KMS-11 (cell line): Measurements from ENCODE around the gene UTP3.

ENCODE experiments used
- H2AFZ ChIP-seq: fragments of 200-600 bp; sonication (generic); 2 replicates; pipeline ENCODE4 v1.6.1; 2016; ENCODE audit warnings: antibody characterized with exemption, mixed run types, low read depth
- H3K27ac ChIP-seq: fragments of 200-600 bp; sonication (generic); 2 replicates; pipeline ENCODE4 v1.6.1; 2016; ENCODE audit warnings: mild to moderate bottlenecking, mixed run types
- H3K27me3 ChIP-seq: fragments of 200-600 bp; sonication (generic); 2 replicates; pipeline ENCODE4 v1.6.1; 2017; ENCODE audit warnings: mild to moderate bottlenecking, low read depth, mixed run types, moderate library complexity; ENCODE audit not compliant: insufficient read depth
- H3K36me3 ChIP-seq: fragments of 200-600 bp; sonication (generic); 2 replicates; pipeline ENCODE4 v1.6.1; 2017; ENCODE audit warnings: mild to moderate bottlenecking, mixed run types; ENCODE audit not compliant: insufficient read depth
- H3K4me1 ChIP-seq: fragments of 200-600 bp; sonication (generic); 2 replicates; pipeline ENCODE4 v1.6.1; 2016; ENCODE audit warnings: mild to moderate bottlenecking, low read depth, mixed run types; ENCODE audit not compliant: poor library complexity, severe bottlenecking
- H3K4me2 ChIP-seq: fragments of 200-600 bp; sonication (generic); 2 replicates; pipeline ENCODE4 v1.7.0; 2016; ENCODE audit warnings: mild to moderate bottlenecking, mixed run types
- H3K4me3 ChIP-seq: fragments of 200-600 bp; sonication (generic); IDR thresholded peaks from 2 replicates; pipeline ENCODE4 v1.6.1; 2017; ENCODE audit warnings: low read depth, low read length, mixed read lengths; ENCODE audit not compliant: insufficient read depth
- H3K79me2 ChIP-seq: fragments of 200-600 bp; sonication (generic); 2 replicates; pipeline ENCODE4 v1.6.1; 2016; ENCODE audit warnings: low read depth, mixed run types; ENCODE audit not compliant: insufficient read depth
- H3K9ac ChIP-seq: fragments of 200-600 bp; sonication (generic); 2 replicates; pipeline ENCODE4 v1.6.1; 2016; ENCODE audit warnings: mild to moderate bottlenecking, mixed run types
- H4K20me1 ChIP-seq: fragments of 200-600 bp; sonication (generic); 2 replicates; pipeline ENCODE4 v1.6.1; 2016; ENCODE audit warnings: mild to moderate bottlenecking, mixed run types; ENCODE audit not compliant: insufficient read depth
- CTCF ChIP-seq: fragments of 200-600 bp; sonication (generic); conservative IDR thresholded peaks from 2 replicates; pipeline ENCODE4 v1.6.1; 2017; ENCODE audit warnings: low read depth, mild to moderate bottlenecking, antibody characterized with exemption, low read length, moderate library complexity, mixed read lengths

UTP3 gene

DNA sequence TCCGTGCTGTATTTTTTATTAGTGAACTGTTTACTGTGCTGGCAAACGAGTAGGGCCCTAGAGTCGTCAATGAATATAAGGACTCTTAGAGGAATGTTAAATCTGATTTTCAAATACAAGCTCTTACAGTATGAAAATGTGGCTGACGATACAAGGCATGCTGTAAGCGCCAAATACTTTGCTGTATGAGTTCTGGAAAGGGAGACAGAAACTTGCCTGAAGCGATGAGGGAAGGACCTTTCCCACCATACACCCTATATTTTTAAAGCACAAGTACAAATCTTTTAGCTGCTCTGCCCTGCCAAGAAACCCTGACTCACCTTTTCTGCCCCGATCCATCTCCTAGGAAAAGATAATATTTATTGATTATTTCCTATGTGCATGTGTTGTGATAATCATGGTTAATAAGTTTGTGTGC lies 17.7 kb downstream of the UTP3 start:
- Histone ChIP-seq H3K36me3 (no peaks in the 10 kb centered on the region), H3K27ac (peak overlapping the region; percentile 62), H3K4me3 (peak overlapping the region; percentile 99), H3K79me2 (peaks cover 52% of the 10 kb centered on the region), H4K20me1 (no peaks in the 10 kb centered on the region), H3K4me1 (peaks cover 32% of the 10 kb centered on the region), H3K9ac (peak overlapping the region; percentile 71), H2AFZ (peak overlapping the region; percentile 51), H3K27me3 (no peaks in the 10 kb centered on the region), H3K4me2 (peak overlapping the region; percentile 98)
- TF ChIP-seq CTCF: no peak

DNA sequence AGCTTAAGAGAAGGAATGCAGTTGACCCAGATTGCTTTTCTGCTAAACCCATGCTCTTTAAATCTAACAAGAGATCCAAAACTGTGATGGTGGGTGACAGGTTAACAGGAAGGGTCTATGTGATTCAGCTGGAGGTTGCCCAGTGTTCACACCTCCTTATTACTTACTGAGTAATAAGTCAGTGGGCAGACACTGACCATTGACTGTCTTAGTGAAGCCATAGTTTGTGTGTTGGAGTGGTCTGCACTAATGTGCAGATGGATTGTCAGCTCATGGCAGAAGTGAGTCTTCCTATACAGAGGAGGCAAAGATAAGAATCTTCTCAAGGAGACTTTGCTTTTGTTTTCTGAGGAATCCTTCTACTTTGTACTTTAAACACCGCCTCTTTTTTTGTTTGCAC lies 18.2 kb downstream of the UTP3 start:
- Histone ChIP-seq H3K4me1 (peaks cover 32% of the 10 kb centered on the region), H3K27me3 (no peaks in the 10 kb centered on the region), H3K9ac (peak overlapping the region; percentile 71; the same call in 1 of the 2 replicates), H3K79me2 (peaks cover 57% of the 10 kb centered on the region), H3K4me2 (peak overlapping the region; percentile 98), H4K20me1 (no peaks in the 10 kb centered on the region), H3K4me3 (peak overlapping the region; percentile 88), H3K27ac (peak overlapping the region; percentile 62; the same call in 1 of the 2 replicates), H3K36me3 (no peaks in the 10 kb centered on the region), H2AFZ (peak overlapping the region; percentile 51; the same call in 1 of the 2 replicates)
- no peak for TF ChIP-seq CTCF

DNA sequence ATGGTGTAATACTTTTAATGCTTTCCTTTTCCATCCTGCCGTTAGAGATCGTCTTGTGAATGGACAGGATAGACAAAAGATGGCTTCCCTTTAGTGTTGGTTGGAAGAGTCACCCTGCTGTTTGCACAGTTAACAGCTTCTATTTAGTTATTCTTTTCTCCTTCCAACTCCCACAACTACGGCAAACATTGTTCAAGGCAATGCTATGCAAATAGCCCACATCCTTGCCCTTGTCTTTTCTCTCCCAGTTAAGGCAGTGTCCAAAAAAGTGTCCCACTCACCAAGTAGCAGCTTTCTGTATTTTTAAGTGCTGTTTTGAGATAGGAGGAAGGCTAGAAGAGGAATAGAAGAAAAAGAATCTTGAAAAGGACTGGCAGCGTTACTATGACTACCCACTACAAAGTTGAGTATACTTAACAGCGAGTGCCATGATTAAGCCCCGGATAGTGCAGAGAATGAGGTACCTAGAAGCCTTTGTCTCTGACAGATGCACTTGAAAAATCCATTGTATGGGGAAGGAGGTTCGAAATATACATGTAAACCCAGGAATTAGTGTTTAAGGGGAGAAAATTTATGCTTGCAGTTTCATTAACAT lies 21.4 kb downstream of the UTP3 start:
- Histone ChIP-seq H3K4me1 (peaks cover 47% of the 10 kb centered on the region), H3K9ac (no peak overlapping the region), H3K4me2 (no peak overlapping the region), H3K36me3 (no peaks in the 10 kb centered on the region), H3K4me3 (no peak overlapping the region), H4K20me1 (no peaks in the 10 kb centered on the region), H3K79me2 (peaks cover 89% of the 10 kb centered on the region), H3K27me3 (no peaks in the 10 kb centered on the region), H2AFZ (no peak overlapping the region), H3K27ac (no peak overlapping the region)
- no peak for TF ChIP-seq CTCF

- no peak overlapping the region for H3K4me2 ChIP-seq
- TF ChIP-seq CTCF: no peak
- H3K79me2 ChIP-seq: peaks cover 86% of the 10 kb centered on the region
- H3K36me3 ChIP-seq: no peaks in the 10 kb centered on the region
- H3K27me3 ChIP-seq: no peaks in the 10 kb centered on the region
- no peak overlapping the region for H3K27ac ChIP-seq
- no peak overlapping the region for H2AFZ ChIP-seq
- H3K4me1 ChIP-seq: peaks cover 53% of the 10 kb centered on the region
- H3K4me3 ChIP-seq: no peak overlapping the region
- no peaks in the 10 kb centered on the region for H4K20me1 ChIP-seq
- H3K9ac ChIP-seq: no peak overlapping the region
Measured at GRCh38 chr4:70711599-70711998, 23.3 kb downstream of the UTP3 start.
